GF-D8 (cell line): Measurements from ENCODE around the gene VWA1.
"Not testable (repeated sequence)": the region's sequence is repeated elsewhere in the genome, so short reads cannot be mapped to it uniquely, and the experiment has no call there.

ENCODE experiments used
- DNase-seq: peaks from one replicate; lab custom pipeline; 2025; lab: John Stamatoyannopoulos, UW

Gene VWA1

DNA sequence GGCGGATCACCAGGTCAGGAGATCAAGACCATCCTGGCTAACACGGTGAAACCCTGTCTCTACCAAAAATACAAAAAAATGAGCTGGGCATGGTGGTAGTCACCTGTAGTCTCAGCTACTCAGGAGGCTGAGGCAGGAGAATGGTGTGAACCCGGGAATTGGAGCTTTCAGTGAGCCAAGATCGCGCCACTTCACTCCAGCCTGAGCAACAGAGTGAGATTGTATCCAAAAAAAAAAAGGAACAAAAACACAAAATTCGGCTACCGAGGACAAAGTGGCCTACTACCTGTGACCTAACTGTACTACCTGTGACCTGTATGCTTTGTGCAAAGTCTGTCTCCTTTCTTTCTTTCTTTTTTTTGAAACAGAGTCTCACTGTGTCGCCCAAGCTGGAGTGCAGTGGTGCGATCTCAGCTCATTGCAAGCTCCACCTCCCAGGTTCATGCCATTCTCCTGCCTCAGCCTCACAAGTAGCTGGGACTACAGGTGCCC lies 32.5 kb upstream of the VWA1 start:
- DNase-seq, result not testable (repeated sequence)

DNA sequence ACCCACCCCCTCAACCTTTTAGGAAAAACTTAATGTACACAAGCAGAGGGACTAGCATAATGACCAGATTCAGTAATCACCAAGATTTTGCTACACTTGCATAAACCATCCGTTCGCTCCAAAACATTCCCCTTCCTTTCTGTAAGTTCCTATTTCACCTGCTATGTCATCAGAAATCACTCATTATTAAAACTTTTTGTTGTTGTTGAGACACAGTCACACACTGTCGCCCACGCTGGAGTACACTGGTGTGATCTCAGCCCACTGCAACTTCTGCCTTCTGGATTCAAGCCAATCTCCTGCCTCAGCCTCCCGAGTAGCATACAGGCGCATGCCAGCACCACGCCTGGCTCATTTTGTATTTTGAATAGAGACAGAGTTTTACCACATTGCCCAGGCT lies 31.8 kb upstream of the VWA1 start:
- no peak for DNase-seq

DNA sequence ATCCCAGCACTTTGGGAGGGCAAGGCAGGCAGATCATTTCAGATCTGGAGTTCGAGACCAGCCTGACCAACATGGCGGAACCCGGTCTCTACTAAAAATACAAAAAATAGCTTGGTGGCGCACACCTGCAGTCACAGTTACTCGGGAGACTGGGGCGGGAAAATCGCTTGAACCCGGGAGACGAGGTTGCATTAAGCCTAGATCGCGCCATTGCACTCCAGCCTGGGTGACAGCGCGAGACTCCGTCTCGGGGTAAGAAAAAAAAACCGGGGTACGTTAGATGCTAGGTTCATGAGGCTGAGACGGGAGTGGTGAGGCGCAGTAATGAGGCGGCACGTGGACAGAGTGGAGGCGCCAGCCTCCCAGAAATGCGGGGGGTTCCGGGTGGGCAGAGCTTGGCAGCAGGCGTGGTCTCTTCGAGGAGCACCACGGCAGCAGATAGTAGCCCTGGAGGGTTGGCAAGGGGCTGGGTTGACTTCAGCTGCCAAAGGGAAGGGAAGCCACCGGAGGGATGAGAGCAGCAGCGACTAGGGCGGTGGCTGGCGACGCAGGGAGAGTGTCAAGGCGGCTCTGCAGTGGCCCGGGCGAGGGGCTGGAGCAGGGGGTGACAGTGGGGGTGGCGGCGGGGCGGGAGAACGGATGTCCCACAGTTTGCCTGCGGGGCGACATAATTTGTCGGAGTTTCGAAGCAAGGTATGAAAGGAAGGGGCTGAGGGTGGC lies 29.2 kb upstream of the VWA1 start:
- no peak for DNase-seq

DNA sequence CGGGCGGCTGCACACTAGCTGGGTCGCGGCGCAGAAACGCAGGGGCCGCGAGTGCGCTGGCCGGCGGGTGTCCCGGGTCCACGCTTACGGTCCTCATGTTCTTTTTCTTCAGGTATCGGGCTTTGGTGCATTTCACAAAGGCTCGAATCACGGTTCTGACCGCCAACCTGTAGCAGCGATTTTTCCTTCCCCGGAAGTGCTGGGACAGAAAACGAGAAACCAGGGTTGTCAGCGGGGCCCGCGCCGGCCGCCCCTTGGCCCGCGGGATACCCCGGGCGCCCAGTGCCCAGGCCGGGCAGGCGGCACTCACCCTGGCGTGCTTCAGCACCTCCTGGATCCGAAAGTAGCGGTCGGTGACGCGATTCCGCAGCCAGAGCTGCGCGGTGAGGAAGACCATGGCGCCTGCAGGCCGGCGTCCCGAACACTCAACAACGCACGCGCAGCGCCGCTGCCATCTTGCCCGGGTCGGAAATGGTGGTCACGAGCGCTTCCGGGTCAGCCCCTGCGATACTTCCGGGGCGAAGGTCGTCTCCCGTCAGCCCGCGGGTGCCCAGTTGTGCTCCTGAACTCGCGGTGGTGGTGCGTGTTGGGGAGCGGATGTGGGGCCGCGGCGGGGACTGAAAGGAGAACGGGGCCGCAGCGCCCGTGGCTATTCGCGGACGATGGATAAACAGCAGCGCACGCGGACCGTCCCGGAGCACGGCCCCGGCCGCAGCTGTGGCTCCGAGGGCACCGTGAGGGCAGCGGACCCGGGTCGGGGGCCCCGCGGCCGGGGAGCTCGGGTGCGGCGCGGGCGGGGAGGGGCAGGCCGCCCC lies 28.5 kb upstream of the VWA1 start, which contains the start of gene MRPL20:
MRPL20 (minus strand) TSS at position 473 of the 815 bp plus-strand sequence; CDS start at position 397, 76 bp downstream.
- peak; percentile 81 for DNase-seq

DNA sequence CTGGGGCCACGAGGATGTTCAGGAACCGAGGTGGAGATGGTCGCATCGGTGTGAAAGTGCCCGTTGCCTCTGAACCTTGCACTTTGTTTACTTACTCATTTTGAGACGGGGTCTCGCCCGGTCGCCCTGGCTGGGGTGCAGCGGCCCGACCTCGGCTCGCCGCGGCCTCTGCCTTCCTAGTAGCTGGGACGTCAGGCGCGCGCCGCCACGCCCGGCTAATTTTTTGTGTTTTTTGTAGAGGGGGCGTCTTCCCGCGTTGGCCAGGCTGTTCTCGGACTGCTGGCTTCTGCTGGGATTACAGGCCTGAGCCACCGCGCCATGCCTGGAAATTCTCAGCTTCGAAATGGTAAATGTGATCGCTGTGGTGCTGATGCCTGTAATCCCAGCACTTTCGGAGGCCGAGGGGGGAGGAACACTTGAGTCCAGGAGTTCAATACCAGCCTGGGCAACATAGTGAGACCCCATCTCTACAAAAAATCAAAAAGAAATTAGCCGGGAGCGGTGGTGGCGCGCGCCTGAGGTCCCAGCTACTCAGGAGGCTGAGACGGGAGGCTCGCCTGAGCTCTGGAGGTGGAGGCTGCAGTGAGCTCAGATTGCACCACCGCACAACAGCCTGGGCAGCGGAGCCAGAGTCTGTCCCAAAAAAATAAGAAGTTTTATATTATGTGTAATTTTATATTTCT lies 27.7 kb upstream of the VWA1 start:
- DNase-seq, result no peak

DNA sequence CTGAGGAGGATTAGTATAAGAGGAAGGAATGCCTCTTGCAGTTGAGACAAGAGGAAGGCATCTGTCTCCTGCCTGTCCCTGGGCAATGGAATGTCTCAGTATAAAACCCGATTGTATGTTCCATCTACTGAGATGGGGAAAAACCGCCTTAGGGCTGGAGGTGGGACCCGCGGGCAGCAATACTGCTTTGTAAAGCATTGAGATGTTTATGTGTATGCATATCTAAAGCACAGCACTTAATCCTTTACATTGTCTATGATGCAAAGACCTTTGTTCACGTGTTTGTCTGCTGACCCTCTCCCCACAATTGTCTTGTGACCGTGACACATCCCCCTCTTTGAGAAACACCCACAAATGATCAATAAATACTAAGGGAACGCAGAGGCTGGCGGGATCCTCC lies 25.3 kb upstream of the VWA1 start:
- DNase-seq, result not testable (repeated sequence)

DNA sequence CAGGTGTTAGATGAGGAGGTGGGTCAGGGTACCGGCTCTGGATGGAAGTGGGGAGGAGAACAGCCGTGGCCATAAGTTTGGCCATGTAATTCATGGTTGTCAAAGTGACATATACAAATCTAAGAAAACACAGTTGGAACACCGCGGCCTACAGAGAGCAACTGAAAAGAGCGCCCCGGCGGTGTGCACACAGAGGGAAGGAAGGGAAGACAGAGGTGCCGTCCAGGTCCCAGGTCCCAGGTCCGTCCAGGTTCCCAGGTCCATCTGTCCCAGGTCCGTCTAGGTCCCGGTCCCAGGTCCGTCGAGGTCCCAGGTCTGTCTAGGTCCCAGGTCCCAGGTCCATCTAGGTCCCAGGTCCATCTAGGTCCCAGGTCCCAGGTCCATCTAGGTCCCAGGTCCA lies 23.9 kb upstream of the VWA1 start:
- DNase-seq, result no peak

DNA sequence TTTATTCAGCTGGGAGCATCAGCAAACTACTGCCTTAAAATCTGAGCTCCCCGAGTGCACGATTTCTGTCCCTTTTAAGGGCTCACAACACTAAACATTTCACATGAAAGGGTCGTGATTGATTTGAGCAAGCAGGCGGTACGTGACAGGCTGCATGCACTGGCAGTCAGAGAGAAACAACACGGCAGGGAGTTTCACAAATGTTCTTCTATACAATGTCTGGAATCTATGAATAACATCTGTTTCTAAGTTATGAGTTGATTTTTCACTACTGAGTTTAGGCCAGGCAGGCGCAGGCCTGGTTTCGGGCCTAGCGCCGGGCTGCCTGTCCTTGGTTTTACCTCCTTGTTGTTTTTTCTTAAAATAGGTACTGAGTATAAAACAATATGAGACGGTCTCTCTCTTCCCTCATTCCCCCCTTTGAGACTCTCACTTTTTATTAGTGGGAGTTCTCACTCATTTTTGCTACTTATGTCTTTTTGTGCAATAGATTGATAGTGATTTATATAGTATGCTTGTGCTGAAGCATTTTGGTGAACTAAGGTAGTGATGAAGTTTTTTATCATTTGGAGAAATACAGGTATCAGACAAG lies 23.1 kb upstream of the VWA1 start:
- DNase-seq, result not testable (repeated sequence)

DNA sequence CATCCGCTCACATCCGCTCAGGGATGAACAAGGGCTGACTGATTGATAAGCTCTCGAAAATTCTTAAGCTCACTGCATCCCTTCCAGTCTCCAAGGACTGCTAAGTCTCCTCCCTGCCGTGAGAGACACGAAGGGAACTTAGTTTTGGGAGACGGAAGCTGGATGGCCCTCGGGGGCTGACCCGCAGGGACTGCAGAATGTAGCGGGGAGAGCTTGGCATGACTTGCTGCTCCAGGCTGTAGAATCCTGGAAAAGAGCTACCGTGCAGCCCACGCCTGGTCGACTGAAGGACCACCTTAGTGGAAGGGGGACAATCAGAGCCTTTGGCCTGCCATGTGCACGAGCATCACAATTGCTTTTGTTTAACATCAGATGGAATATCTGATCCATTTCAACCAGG lies 19.7 kb upstream of the VWA1 start:
- DNase-seq, result no peak

DNA sequence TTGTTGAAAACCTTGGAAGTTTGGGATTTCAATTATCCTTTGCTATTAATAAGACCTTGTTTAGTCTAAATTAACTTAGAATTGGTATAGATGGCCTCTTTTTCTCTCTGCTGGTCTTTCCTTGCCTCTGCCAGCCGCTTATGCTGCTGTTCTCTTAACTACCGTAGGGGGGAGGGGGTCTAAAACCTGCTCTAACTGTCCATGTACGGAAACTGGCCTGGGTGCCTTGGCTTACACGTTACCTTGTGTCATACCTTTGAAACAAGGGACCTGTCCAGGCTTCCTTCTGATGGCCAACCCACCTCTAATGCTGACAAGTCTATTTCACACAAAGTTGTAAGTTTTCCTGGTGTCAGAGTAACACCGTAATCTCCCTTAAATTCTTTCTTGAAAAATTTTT lies 18.1 kb upstream of the VWA1 start:
- not testable (repeated sequence) for DNase-seq

DNA sequence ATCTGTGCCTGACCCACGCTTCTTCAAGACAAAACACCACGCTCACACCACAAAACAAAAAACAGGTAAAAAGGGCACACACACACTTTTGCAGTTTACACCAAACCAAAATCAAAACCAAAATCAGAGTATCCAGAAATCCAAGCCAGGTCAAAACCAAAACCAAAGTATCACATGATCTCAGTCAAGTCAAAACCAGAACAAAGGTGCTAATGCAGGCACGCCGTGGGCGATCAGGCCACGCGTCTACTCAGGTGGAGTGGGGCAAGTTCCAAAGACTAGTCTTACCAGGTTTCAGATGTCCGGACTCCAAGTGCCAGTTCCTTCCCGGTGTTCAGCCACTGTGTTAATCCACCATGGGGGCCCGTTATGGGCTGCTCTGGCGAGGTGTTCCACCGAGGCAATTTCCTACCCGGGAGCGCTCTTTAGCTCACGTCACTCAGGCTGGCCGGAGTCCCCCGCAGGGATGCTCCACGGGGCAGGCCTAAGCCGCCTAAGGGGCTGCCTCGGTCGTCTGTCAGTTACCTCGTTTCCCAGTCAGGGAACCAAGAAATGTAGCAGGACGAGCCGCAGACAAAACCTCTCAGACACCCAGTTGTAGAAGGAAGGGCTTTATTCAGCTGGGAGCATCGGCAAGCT lies 17.5 kb upstream of the VWA1 start:
- DNase-seq, result not testable (repeated sequence)

DNA sequence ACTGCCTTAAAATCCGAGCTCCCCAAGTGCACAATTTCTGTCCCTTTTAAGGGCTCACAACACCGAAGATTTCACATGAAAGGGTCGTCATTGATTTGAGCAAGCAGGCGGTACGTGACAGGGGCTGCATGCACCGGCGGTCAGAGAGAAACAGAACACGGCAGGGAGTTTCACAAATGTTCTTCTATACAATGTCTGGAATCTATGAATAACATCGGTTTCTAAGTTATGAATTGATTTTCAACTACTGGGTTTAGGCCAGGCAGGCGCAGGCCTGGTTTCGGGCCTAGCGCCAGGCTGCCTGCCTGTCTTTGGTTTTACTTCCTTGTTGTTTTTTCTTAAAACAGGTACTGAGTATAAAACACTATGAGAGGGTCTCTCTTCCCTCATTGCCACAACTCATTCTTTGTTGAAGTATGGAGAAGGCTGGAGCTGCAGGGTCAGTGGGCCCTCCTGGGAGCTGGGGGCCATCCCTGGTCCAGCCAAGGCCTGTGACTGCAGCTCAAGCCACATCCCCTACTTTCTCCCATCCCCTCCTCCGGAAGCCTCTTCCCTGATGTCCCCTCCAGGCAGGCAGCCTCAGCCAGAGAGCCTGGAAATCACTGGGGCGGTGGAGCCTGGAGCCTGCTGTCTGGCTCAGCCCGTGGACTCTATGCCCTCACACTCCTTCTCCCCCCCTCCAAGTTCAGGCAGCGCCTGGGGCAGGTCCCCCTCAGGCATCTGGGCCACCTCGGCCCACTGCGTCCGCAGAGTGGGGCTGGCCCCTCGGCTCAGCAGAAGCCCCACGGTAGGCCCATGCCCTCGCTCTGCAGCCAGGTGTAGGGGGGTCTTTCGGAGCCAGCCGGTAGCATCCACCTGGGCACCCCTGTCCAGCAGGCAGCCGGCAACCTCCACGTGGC lies 16.8 kb upstream of the VWA1 start:
- no peak for DNase-seq

DNA sequence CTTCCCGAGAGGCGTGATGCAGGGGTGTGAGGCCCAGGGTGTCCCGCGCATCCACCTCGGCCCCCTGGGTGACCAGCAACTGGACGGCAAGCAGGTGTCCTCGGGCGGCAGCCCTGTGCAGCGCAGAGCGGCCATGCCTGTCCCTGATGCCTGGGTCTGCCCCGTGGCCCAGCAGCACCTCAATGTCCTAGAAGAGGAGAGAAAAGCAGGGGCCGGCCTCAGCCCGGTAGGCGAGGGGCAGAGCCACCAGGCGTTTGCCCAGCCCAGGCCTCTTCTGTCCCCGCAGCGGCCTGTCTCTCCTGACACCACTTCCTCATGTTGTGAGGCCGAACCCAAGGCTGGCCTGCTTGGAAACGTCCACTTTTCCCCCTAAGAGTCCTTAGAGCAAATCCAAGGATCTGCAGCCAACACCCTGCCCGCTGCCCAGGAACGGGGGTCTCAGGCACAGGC lies 16.1 kb upstream of the VWA1 start:
- no peak for DNase-seq

DNA sequence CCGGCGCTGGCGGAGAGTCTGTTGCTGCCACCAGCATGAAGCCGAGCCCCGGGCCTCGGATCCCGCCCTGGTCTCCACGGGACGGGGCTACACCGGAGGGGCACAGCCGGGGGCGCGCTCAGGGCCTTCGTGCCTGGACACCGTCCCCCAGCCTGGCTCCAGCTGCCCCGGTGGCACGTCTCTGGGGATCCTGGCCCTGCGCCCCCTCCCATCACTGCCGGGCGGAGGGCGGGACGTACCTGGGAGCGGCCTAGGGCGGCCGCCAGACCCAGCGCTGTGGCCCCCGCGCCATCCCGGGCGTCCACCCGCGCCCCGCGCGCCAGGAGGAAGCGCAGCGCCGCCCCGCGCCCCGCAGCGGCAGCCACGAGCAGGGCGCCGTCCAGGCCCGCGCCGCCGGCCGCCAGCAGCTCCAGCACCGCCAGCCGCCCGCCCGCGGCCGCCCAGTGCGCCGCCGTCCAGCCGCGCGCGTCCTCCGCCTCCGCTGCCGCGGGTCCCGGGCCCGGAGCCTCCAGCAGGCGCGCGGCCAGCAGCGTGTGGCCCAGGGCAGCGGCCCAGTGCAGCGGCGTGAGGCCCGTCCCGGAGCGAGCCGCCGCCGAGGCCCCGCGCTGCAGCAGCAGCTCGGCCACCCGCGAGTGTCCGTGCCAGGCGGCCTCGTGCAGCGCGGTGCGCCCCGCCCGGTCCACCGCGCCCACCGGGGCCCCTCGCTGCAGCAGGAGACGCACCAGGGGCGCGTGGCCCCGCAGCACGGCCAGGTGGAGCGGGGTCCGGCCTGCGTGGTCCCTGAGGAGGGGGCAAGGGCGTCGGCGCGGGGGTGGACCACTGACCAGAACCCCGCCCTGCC lies 15.5 kb upstream of the VWA1 start:
- DNase-seq, result no peak

DNA sequence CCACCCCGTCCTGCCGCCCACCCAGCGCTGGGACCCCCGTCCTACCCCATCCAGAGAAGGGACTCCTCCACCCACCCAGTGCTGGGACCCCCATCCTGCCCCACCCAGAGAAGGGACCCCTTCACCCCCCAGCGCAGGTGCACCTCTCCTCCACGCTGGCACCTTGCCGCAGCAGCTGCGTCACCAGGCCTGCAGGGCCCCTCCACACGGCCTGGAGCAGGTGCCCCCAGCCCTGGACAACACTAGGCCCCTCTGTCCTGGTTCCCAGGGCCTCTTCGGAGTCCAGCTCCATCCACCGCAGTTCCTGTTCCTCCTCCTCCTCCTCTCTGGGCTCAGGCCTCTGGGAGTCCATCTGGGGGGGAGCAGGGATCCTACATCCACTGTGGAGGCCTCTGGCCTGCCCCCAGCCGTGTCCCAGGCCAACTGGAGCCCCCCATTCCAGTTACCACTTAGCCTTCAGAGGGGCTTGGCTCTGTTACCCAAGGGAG lies 14.8 kb upstream of the VWA1 start:
- no peak for DNase-seq

DNA sequence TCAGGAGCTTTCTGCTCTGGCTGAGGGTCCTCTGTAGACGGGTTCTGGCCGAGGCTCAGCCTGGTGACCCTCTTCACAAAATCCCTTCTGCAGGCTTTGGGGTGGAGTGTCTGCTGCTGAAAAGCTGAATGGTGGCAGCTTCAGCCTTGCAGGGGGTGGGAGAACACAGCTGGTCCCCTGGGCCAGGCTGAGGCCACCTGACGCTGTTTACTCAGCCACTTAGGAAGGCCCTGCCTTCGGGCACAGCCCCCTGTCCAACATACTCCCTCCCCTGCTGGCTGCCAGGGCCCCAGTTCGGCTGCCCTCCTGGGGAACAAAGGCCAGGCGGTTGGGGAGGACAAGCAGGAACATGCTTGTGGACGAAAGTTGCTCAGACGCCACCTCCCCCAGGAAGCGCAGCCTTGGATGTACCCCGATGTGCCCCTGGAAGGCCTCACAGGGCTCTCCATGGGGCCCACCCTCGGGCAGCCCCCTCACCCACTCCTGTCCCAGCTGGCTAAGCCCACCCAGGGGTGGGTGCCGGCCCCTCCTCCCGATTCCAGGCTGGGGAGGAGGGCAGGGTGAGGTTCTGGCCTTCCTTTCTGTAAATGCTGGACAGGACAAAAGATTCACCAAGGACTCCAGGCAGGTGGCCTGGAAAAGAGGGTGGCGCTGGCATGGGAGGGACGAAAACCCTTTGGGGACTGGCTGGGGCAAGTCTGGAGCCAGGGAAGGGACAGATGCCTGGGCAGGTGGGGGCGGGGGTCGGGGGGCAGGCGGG lies 14.2 kb upstream of the VWA1 start, which contains the start of gene ANKRD65:
ANKRD65 (minus strand) TSS at position 130 of the 760 bp plus-strand sequence. CDS start 271 bp downstream, outside the sequence.
- DNase-seq, result no peak

DNA sequence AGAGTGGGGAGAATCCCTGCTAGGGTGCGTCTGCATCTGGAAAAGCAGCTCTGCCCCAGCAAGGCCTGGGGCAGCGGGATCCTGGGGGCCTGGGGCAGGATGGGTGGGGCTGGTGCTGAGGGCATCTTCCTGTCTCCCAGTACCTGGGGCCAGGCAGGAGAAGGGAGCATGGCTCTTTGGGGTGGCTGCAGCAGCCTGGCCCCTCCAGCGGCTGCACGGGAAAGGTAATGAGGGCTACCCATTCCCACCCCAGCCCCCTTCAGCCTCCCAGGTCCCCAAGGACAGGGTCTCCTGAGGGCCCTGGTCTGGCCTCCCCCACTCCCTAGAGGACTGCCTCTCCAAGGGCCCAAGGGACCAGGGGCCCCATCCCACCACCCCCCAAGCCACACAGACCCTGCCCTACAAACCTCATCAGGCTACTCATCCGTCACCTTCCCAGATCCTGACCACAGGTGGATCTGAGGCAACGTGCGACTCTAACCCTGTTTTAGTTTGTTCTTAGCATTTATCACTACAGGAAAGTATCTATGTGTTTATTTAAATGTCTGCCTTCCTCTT lies 13.5 kb upstream of the VWA1 start:
- no peak for DNase-seq
